WTC11 (cell line): ENCODE measurements around the gene TNRC18. TPM values are rescaled to one million over a fixed set of nuclear protein-coding genes. Genes with fewer than 3 reads are reported as not detected.

Experiments used
- ATAC-seq: fragments of 200-7000 bp; cut with Tn5 transposase; 2 replicates; pipeline ENCODE4 v1.10.0; 2021; ENCODE audit warnings: mild to moderate bottlenecking, moderate library complexity
- CTCF ChIA-PET: fragments of 300-600 bp; sonication (Branson Sonifier 250); formaldehyde crosslinking; loops from one replicate; lab custom pipeline; 2021; ENCODE audit warnings: antibody characterized with exemption; lab: Charles Lee
- POLR2A ChIA-PET: fragments of 350-600 bp; sonication (Branson Sonifier 250); formaldehyde crosslinking; loops from one replicate; lab custom pipeline; 2021; ENCODE audit warnings: antibody characterized with exemption; lab: Charles Lee
- DNase-seq: peaks from one replicate; pipeline ENCODE4 v3.0.0; 2021; ENCODE audit warnings: low spot score
- H3K27ac Mint-ChIP-seq: 2 replicates; pipeline ENCODE4 v1.8.0; 2021; ENCODE audit warnings: mixed read lengths
- H3K27me3 Mint-ChIP-seq: 2 replicates; pipeline ENCODE4 v1.8.0; 2021; ENCODE audit warnings: low read depth, mild to moderate bottlenecking, moderate library complexity, mixed read lengths
- H3K36me3 Mint-ChIP-seq: 2 replicates; pipeline ENCODE4 v1.8.0; 2021; ENCODE audit warnings: mixed read lengths
- H3K4me1 Mint-ChIP-seq: 2 replicates; pipeline ENCODE4 v1.8.0; 2022; ENCODE audit warnings: mixed read lengths
- H3K4me3 Mint-ChIP-seq: 2 replicates; pipeline ENCODE4 v1.8.0; 2021; ENCODE audit warnings: mild to moderate bottlenecking, moderate library complexity, mixed read lengths
- H3K9me3 Mint-ChIP-seq: 2 replicates; pipeline ENCODE4 v1.8.0; 2021; ENCODE audit warnings: mixed read lengths
- AFF4 ChIP-seq: sonication (generic); formaldehyde crosslinking; IDR thresholded peaks from 2 replicates; pipeline ENCODE4 v1.8.1; 2023; ENCODE audit warnings: mild to moderate bottlenecking, missing genetic modification reagents, borderline replicate concordance
- CREM ChIP-seq: sonication (generic); formaldehyde crosslinking; IDR thresholded peaks from 2 replicates; pipeline ENCODE4 v1.8.1; 2022; ENCODE audit warnings: mild to moderate bottlenecking, missing genetic modification reagents, moderate library complexity
- ETV6 ChIP-seq: sonication (generic); formaldehyde crosslinking; IDR thresholded peaks from 2 replicates; pipeline ENCODE4 v1.8.1; 2022; ENCODE audit warnings: mild to moderate bottlenecking, missing genetic modification reagents
- JAZF1 ChIP-seq: fragments of 250-450 bp; sonication (Bioruptor Pico); IDR thresholded peaks from 2 replicates; pipeline ENCODE4 v1.9.0; 2021; ENCODE audit warnings: moderate library complexity, mild to moderate bottlenecking, inconsistent platforms
- PREB ChIP-seq: sonication (generic); formaldehyde crosslinking; IDR thresholded peaks from 2 replicates; pipeline ENCODE4 v1.8.1; 2022; ENCODE audit warnings: mild to moderate bottlenecking, missing genetic modification reagents, moderate library complexity, borderline replicate concordance
- SP1 ChIP-seq: sonication (generic); formaldehyde crosslinking; conservative IDR thresholded peaks from 2 replicates; pipeline ENCODE4 v1.8.1; 2022; ENCODE audit warnings: missing genetic modification reagents
- ZNF138 ChIP-seq: sonication (generic); formaldehyde crosslinking; conservative IDR thresholded peaks from 2 replicates; pipeline ENCODE4 v1.8.1; 2022; ENCODE audit warnings: mild to moderate bottlenecking, moderate library complexity, missing genetic modification reagents
- ZNF281 ChIP-seq: sonication (generic); formaldehyde crosslinking; IDR thresholded peaks from 2 replicates; pipeline ENCODE4 v1.8.0; 2023; ENCODE audit warnings: mild to moderate bottlenecking, missing genetic modification reagents
- ZNF671 ChIP-seq: fragments of 250-450 bp; sonication (Bioruptor Pico); IDR thresholded peaks from 2 replicates; pipeline ENCODE4 v1.8.0; 2021; ENCODE audit warnings: mild to moderate bottlenecking
- total RNA-seq: library from RNA; stranded (reverse); gene quantifications from 3 replicates; pipeline ENCODE4 v1.2.3, GENCODE V29; 2021
- TF ChIP-seq, protein P1 (sequence below): sonication (generic); formaldehyde crosslinking; conservative IDR thresholded peaks from 2 replicates; pipeline ENCODE4 v1.8.1; 2023; ENCODE audit warnings: mild to moderate bottlenecking, low read depth, missing genetic modification reagents, moderate library complexity

The TNRC18 gene
- total RNA-seq, 1 experiment from 2014 or later = 55.0 TPM

DNA sequence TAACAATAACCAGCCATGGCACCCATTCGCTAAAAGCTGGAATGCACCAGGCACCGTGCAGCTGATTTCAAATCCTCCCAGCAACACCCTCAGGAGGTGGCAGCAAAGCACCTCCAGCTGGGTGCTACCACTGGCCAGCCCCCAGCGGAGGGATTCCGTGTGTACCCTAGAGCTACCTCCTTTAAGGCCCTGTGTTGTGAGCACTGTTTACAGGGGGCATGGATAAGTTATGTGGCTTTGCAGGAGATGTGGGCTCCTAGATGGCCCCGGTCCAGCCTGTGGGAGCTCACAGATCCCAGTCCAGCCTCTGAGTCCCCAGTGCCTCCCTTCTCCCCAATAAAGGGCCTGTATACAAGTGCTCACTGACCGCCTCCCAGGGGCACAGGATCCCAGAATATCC lies 27.1 kb downstream of the TNRC18 start:
- no peaks in the 10 kb centered on the region for H3K27me3 Mint-ChIP-seq
- no peak for ATAC-seq

DNA sequence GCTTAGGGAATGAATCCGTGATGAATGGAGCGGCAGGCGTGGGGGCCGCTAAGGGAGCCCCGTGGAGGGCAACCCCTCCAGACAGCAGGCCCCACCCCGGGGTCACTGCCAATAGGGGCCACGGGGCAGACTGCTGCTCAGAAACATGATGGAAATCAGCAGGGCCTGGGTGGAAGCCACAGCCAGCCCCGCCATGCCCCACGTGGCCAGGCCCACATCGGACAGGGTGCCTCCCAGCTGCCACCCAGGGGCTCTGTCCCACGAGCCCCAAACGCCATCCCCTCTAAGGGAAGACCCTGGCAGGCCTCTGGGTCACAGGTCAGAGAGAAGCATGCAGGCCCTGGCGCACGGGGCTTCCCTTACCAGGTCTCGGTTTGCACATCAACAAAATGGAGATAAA lies 28.4 kb downstream of the TNRC18 start:
- no peak overlapping the region for H3K4me3 Mint-ChIP-seq
- DNase-seq = no peak
- POLR2A ChIA-PET = no interaction called here
- TF ChIP-seq ETV6 (CRISPR knock-in tag) = no peak
- no peak for TF ChIP-seq CREM (CRISPR knock-in tag)
- no peak for TF ChIP-seq ZNF281 (CRISPR knock-in tag)
- TF ChIP-seq PREB = no peak
- TF ChIP-seq ZNF138 (CRISPR knock-in tag) = no peak
- TF ChIP-seq ZNF671 (CRISPR knock-in tag) = no peak
- no peak for TF ChIP-seq AFF4 (CRISPR knock-in tag)
- no peak for TF ChIP-seq SP1 (CRISPR knock-in tag)
- TF ChIP-seq, protein P1, sequence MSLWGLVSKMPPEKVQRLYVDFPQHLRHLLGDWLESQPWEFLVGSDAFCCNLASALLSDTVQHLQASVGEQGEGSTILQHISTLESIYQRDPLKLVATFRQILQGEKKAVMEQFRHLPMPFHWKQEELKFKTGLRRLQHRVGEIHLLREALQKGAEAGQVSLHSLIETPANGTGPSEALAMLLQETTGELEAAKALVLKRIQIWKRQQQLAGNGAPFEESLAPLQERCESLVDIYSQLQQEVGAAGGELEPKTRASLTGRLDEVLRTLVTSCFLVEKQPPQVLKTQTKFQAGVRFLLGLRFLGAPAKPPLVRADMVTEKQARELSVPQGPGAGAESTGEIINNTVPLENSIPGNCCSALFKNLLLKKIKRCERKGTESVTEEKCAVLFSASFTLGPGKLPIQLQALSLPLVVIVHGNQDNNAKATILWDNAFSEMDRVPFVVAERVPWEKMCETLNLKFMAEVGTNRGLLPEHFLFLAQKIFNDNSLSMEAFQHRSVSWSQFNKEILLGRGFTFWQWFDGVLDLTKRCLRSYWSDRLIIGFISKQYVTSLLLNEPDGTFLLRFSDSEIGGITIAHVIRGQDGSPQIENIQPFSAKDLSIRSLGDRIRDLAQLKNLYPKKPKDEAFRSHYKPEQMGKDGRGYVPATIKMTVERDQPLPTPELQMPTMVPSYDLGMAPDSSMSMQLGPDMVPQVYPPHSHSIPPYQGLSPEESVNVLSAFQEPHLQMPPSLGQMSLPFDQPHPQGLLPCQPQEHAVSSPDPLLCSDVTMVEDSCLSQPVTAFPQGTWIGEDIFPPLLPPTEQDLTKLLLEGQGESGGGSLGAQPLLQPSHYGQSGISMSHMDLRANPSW (CRISPR knock-in tag) = no peak
- TF ChIP-seq, all 79 proteins: peak for 0
- Mint-ChIP-seq H3K9me3 (no peaks in the 10 kb centered on the region), H3K36me3 (no peaks in the 10 kb centered on the region), H3K27ac (no peak overlapping the region), H3K4me1 (peaks cover 5% of the 10 kb centered on the region; the same call in 1 of the 2 replicates), H3K27me3 (no peaks in the 10 kb centered on the region)
- no peak for ATAC-seq
- CTCF ChIA-PET = interaction anchor here (1.0 kb wide), 1 partner anchor 23 kb away, joined by 3 read pairs; no protein-coding TSS in a partner anchor

More for the DNA sequence above, 27.1 kb downstream of the TNRC18 start:
- no peak overlapping the region for H3K4me3 Mint-ChIP-seq
- H3K9me3 Mint-ChIP-seq = no peaks in the 10 kb centered on the region
- DNase-seq = no peak
- H3K36me3 Mint-ChIP-seq = no peaks in the 10 kb centered on the region
- ChIA-PET CTCF (interaction anchor here (0.6 to 1.6 kb wide), 5 partner anchors 20 to 156 kb away, joined by 3 to 9 read pairs (median 3); no protein-coding TSS in a partner anchor), POLR2A (interaction anchor here (0.6 to 0.7 kb wide), 2 partner anchors 11 to 27 kb away, joined by 3 to 5 read pairs; no protein-coding TSS in a partner anchor)
- no peak for TF ChIP-seq JAZF1 (CRISPR knock-in tag)
- TF ChIP-seq, all 79 proteins: peak for 0
- H3K27ac Mint-ChIP-seq = no peak overlapping the region
- H3K4me1 Mint-ChIP-seq = peaks cover 5% of the 10 kb centered on the region; the same call in 1 of the 2 replicates
